ENCODE data around the gene NOL3.

The NOL3 gene

DNA sequence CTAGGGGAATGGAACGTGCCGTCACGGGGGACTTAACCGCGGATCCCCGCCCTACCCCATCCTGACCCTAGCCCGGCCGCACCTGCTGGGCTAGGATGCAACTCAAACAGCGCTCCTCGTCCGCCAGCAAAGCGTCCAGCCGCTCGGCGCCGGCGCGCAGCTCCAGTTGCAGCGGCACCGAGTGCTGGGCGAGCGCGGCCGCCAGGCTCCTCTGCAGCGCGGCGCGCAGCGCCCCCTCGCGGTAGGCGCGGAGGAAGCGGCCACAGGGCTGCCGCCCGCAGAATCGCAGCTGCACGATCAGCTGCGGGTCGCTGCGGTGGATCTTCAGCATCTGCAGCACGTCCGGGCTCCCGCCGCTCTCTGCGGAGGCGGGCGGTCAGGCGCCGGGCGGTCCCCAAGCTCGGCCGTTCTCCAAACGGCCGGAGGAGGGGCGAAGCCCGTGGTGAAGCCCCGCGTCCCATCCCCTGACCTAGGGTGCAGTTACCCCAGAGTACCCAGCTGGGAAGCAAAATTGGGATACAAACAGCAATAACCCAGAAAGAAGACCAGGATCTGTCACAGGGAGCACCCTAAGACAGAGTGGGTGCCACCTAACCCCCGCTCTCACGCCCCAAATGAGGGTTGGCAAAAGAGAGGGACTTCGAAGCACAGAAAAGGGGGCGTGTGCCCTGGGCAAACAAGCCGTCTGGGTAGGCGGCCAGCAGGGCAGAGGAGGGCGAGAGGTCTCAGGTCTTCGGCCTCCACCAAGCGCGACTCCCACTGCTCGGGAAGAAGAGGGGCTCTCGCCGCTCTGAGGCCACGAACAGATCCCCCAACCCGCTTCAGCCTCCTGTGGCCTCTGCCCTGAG, 14.8 kb upstream of the NOL3 start:
- peak; percentile 81 for DNase-seq

- no peak for DNase-seq
Measured at GRCh38 chr16:67156143-67156844, 14.0 kb upstream of the NOL3 start.

GRCh38 chr16:67157106-67157748, 13.1 kb upstream of the NOL3 start:
- no peak for DNase-seq

DNA sequence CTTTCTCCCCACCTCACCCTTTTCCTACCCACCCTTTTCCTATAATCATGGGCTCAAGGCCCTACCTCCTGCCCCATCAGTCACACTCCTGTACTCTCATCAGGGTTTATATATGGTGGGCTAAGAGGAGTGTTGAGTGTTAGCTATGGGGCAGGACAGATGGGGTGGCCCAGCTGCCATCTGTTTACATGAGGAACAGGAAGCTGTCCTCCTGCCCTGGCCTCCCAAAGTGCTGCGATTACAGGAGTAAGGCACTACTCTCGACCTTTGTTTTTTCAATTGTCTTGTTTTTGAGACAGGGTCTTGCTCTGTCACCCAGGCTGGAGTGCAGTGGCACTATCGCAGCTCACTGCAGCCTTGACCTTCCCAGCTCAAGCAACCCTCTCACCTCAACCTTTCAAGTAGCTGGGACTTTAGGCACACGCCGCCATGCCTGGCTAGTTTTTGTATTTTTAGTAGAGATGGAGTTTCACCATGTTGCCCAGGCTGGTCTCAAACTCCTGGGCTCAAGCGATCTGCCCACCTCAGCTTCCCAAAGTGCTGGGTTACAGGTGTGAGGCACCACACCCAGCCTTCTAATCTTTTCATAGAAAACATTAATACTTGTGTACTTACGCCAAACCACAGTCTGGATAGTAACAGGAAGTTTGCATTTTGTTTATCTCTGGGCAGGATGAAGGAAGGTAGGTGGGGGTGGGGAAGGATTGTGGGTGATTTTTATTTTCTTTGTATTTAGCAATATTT, 12.3 kb upstream of the NOL3 start:
- no peak for DNase-seq

- DNase-seq, result peak; percentile 77
Measured at GRCh38 chr16:67158637-67159600, 11.4 kb upstream of the NOL3 start.

- DNase-seq, result no peak
Measured at GRCh38 chr16:67161595-67162058, 8.7 kb upstream of the NOL3 start.

- no peak for DNase-seq
Measured at GRCh38 chr16:67162506-67163163, 7.7 kb upstream of the NOL3 start.

DNA sequence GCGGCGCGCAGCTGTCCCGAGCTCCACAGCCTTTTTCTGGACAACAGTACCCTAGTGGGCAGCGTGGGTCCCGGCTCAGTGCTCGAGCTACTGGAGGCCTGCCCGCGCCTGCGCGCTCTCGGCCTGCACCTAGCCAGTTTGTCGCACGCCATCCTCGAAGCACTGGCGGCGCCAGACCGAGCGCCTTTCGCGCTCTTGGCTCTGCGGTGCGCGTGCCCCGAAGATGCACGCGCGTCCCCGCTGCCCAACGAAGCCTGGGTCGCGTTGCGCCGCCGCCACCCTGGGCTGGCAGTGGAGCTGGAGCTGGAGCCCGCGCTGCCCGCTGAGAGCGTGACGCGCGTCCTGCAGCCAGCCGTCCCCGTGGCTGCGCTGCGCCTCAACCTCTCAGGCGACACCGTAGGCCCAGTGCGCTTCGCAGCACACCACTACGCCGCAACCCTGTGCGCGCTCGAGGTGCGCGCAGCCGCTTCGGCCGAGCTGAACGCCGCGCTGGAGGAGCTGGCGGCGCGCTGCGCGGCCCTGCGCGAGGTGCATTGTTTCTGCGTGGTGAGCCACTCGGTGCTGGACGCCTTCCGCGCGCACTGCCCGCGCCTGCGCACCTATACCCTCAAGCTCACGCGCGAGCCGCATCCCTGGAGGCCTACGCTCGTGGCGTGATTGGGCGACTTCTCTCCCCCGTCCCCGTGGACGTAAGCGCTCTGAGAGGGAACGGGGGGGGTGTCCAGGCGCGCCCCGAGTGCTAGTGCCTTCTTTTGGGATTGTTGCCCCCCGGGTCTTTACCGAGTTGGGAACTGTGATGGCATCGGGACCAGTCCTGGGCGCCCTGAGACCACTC, 7.0 kb upstream of the NOL3 start:
- no peak for DNase-seq

- no peak for DNase-seq
Measured at GRCh38 chr16:67163999-67164558, 6.3 kb upstream of the NOL3 start.

- DNase-seq, result no peak
Measured at GRCh38 chr16:67164599-67165061, 5.7 kb upstream of the NOL3 start, which contains the start of gene HSF4. Gene HSF4, plus strand, starts transcription at chr16:67164745. Its CDS starts 67 bp downstream, at chr16:67164812.

DNA sequence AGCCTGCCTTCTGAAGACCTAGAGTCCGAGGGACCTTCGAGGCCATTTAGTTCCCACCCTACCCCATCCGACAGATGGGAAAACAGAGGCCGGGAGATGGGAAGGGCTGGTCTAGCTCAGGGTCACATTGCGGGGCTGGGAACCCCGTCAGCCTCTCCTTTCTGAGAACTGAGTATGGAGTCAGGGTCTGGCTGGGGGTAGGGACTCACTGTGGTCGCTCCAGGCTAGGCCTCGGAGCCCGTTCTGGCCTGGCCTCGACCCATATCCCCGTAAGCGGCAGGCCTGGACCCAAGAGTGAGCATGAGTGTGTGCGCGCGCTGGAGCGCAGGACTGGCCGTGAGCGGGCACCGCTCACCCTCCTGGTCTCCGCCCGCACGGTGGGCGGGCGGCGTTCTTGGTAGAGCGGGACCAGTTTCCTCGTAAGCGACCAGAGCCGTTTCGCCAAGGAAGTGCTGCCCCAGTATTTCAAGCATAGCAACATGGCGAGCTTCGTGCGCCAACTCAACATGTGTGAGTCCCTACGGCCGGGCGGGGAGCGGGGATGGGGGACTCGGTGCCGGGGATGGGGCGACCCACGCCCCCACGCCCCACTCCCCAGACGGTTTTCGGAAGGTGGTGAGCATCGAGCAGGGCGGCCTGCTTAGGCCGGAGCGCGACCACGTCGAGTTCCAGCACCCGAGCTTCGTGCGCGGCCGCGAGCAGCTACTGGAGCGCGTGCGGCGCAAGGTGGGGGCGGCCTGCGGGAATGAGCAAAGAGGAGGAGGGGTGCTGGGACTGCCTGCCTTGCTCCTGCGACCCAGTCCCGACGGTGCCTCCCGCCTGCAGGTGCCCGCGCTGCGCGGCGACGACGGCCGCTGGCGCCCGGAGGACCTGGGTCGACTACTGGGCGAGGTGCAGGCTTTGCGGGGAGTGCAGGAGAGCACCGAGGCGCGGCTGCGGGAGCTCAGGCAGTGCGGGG, 4.9 kb upstream of the NOL3 start:
- no peak for DNase-seq

DNA sequence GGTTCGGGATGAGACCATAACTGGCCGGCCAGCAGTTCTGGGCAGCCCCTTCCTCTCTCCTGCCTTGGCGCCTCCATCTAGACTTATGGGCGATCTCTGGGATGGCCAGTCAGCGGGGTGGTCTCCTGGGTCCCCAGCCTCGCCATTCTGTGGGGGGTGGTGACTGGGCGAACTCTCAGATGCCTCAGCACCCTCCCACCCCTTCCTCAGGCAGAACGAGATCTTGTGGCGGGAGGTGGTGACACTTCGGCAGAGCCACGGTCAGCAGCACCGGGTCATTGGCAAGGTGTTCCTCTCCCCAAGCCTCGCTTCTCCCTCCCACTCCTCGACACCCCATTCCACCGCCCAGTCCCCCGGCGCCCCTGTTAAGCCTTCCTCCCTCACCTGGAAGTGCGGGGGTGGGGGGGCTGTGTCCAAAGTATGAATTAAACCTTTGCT, 4.2 kb upstream of the NOL3 start:
- no peak for DNase-seq

- DNase-seq, result no peak
Measured at GRCh38 chr16:67166598-67167168, 3.7 kb upstream of the NOL3 start.

GRCh38 chr16:67167588-67167987, 2.8 kb upstream of the NOL3 start:
- DNase-seq, result no peak

GRCh38 chr16:67169011-67169451, 1.3 kb upstream of the NOL3 start:
- DNase-seq, result no peak

DNA sequence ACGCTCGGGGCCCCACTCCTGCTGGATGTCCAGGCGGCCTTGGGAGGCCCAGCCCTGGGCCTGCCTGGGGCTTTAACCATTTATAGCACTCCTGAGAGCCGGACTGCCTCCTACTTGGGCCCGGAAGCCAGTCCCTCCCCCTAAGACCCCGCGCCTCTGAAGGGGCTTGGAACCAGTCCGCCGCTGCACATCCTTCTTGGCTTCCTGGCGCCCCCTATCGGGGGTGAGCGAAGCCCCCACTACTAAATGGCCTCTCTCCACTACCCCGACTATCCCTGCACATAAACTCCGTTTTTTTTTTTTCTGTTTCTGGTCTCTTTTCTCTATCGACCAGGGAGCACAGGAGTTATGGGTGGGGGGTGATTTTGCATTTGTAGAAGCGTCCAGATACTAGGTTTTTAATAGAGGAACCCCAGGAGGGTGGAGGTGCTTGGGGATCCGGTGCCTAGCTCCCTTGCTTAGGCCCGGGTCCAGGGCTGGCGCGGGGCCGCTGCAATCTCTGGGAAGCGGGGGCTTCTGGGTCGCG, 633 bp upstream of the NOL3 start:
- no peak for DNase-seq

- no peak for DNase-seq
Measured at GRCh38 chr16:67170949-67171649, 761 bp downstream of the NOL3 start.

Data from activated CD8-positive, alpha-beta memory T cell treated with anti-CD3 and anti-CD28 coated beads, Interleukin-2, amount 50 U/mL, for 4 hours (primary cell).